GM23338 (cell line): ENCODE data around the gene TNS3. TPM values are rescaled to one million over a fixed set of nuclear protein-coding genes. Genes with fewer than 3 reads are reported as not detected.

Source experiments
- ETS1 ChIP-seq: IDR thresholded peaks from 2 replicates; pipeline ENCODE4 v1.6.1; 2016; ENCODE audit warnings: antibody characterized with exemption
- EZH2 ChIP-seq: fragments of 200-600 bp; sonication (generic); IDR thresholded peaks from one replicate; pipeline ENCODE4 v1.8.0; 2017; ENCODE audit warnings: antibody characterized with exemption, mild to moderate bottlenecking, low read depth; ENCODE audit not compliant: unreplicated experiment
- EZH2phosphoT487 ChIP-seq: fragments of 200-600 bp; sonication (generic); IDR thresholded peaks from one replicate; pipeline ENCODE4 v1.8.1; 2018; ENCODE audit warnings: antibody characterized with exemption; ENCODE audit not compliant: unreplicated experiment
- REST ChIP-seq: IDR thresholded peaks from one replicate; pipeline ENCODE4 v1.6.1; 2018; ENCODE audit warnings: antibody characterized with exemption; ENCODE audit not compliant: unreplicated experiment
- STAT1 ChIP-seq: IDR thresholded peaks from one replicate; pipeline ENCODE4 v1.6.1; 2016; ENCODE audit warnings: antibody characterized with exemption; ENCODE audit not compliant: unreplicated experiment
- polyA plus RNA-seq: library from polyadenylated mRNA; unstranded; fragments of >200 nt; fragmentation: Nextera tagmentation; extraction: Ambion mirVana; gene quantifications from 2 replicates; pipeline ENCODE4 v1.2.1, GENCODE V29; 2016
- total RNA-seq: library from RNA; depleted of rRNA; stranded (reverse); fragments of >200 nt; shearing (Covaris generic); gene quantifications from 2 replicates; pipeline ENCODE4 v1.2.3, GENCODE V29; 2014
- TF ChIP-seq, protein P1 (sequence below): fragments of 250-450 bp; sonication (Bioruptor Pico); IDR thresholded peaks from 2 replicates; pipeline ENCODE4 v1.5.0; 2020; ENCODE audit warnings: mild to moderate bottlenecking, moderate library complexity

The TNS3 gene
- total and polyA plus RNA-seq, 2 experiments from 2014 or later = 6.2 to 28.7 TPM

GRCh38 chr7:47478926-47479711, 102.8 kb downstream of the TNS3 start (continued):
- TF ChIP-seq, protein P1, sequence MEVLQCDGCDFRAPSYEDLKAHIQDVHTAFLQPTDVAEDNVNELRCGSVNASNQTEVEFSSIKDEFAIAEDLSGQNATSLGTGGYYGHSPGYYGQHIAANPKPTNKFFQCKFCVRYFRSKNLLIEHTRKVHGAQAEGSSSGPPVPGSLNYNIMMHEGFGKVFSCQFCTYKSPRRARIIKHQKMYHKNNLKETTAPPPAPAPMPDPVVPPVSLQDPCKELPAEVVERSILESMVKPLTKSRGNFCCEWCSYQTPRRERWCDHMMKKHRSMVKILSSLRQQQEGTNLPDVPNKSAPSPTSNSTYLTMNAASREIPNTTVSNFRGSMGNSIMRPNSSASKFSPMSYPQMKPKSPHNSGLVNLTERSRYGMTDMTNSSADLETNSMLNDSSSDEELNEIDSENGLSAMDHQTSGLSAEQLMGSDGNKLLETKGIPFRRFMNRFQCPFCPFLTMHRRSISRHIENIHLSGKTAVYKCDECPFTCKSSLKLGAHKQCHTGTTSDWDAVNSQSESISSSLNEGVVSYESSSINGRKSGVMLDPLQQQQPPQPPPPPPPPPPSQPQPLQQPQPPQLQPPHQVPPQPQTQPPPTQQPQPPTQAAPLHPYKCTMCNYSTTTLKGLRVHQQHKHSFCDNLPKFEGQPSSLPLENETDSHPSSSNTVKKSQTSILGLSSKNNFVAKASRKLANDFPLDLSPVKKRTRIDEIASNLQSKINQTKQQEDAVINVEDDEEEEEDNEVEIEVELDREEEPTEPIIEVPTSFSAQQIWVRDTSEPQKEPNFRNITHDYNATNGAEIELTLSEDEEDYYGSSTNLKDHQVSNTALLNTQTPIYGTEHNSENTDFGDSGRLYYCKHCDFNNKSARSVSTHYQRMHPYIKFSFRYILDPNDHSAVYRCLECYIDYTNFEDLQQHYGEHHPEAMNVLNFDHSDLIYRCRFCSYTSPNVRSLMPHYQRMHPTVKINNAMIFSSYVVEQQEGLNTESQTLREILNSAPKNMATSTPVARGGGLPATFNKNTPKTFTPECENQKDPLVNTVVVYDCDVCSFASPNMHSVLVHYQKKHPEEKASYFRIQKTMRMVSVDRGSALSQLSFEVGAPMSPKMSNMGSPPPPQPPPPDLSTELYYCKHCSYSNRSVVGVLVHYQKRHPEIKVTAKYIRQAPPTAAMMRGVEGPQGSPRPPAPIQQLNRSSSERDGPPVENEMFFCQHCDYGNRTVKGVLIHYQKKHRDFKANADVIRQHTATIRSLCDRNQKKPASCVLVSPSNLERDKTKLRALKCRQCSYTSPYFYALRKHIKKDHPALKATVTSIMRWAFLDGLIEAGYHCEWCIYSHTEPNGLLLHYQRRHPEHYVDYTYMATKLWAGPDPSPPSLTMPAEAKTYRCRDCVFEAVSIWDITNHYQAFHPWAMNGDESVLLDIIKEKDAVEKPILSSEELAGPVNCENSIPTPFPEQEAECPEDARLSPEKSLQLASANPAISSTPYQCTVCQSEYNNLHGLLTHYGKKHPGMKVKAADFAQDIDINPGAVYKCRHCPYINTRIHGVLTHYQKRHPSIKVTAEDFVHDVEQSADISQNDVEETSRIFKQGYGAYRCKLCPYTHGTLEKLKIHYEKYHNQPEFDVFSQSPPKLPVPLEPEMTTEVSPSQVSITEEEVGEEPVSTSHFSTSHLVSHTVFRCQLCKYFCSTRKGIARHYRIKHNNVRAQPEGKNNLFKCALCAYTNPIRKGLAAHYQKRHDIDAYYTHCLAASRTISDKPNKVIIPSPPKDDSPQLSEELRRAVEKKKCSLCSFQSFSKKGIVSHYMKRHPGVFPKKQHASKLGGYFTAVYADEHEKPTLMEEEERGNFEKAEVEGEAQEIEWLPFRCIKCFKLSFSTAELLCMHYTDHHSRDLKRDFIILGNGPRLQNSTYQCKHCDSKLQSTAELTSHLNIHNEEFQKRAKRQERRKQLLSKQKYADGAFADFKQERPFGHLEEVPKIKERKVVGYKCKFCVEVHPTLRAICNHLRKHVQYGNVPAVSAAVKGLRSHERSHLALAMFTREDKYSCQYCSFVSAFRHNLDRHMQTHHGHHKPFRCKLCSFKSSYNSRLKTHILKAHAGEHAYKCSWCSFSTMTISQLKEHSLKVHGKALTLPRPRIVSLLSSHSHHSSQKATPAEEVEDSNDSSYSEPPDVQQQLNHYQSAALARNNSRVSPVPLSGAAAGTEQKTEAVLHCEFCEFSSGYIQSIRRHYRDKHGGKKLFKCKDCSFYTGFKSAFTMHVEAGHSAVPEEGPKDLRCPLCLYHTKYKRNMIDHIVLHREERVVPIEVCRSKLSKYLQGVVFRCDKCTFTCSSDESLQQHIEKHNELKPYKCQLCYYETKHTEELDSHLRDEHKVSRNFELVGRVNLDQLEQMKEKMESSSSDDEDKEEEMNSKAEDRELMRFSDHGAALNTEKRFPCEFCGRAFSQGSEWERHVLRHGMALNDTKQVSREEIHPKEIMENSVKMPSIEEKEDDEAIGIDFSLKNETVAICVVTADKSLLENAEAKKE (CRISPR knock-in tag) = no peak
- TF ChIP-seq STAT1 (no peak), ETS1 (no peak), EZH2 (no peak), EZH2phosphoT487 (no peak), REST (no peak)
